ENCODE results near the gene AFF1. TPM values are rescaled to one million over a fixed set of nuclear protein-coding genes. Genes with fewer than 3 reads are reported as not detected.

Gene AFF1
- total RNA-seq, 2 experiments from 2014 or later = 50.3 to 51.2 TPM

DNA sequence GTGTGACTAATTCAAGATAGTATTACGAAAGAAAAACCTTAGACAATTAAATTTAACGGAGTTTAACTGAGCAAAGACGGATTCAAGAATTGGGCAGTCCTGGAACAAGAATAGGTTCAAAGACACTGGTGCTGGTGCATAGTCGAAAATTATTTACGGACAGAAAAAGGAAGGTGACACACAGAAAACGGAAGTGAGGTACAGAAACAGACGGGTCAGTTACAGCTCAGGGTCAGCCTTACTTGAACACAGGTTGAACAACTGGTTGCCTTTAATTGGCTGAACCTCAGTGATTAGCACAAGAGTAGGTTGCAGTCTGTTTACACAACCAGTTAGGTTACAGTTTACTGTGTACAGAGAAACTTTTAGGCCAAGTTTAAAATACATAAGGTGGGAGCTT lies 254.1 kb downstream of the AFF1 start:
- intact Hi-C loops (cut with DNase I, micrococcal nuclease) = no loop called here
- no peak overlapping the region for H3K27ac ChIP-seq (ENCODE audit: low read depth in 1 of 2, low read length in 2 of 2)
- CTCF ChIA-PET = interaction anchor here (0.9 kb wide), 1 partner anchor 18 kb away, joined by 4 read pairs; no protein-coding TSS in a partner anchor
- peaks cover 4% of the 10 kb centered on the region for H3K36me3 Mint-ChIP-seq (ENCODE audit: low read depth)
- DNase-seq = no peak
- TF ChIP-seq, protein P1, sequence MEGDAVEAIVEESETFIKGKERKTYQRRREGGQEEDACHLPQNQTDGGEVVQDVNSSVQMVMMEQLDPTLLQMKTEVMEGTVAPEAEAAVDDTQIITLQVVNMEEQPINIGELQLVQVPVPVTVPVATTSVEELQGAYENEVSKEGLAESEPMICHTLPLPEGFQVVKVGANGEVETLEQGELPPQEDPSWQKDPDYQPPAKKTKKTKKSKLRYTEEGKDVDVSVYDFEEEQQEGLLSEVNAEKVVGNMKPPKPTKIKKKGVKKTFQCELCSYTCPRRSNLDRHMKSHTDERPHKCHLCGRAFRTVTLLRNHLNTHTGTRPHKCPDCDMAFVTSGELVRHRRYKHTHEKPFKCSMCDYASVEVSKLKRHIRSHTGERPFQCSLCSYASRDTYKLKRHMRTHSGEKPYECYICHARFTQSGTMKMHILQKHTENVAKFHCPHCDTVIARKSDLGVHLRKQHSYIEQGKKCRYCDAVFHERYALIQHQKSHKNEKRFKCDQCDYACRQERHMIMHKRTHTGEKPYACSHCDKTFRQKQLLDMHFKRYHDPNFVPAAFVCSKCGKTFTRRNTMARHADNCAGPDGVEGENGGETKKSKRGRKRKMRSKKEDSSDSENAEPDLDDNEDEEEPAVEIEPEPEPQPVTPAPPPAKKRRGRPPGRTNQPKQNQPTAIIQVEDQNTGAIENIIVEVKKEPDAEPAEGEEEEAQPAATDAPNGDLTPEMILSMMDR (IDR thresholded peaks at IDR 0.05) = no peak
- POLR2A ChIA-PET = no interaction called here
- H3K4me3 ChIP-seq (ENCODE audit: low read length) = no peak overlapping the region
- no peak overlapping the region for H3K27ac Mint-ChIP-seq
- no peaks in the 10 kb centered on the region for H3K9me3 Mint-ChIP-seq
- H3K4me1 Mint-ChIP-seq (ENCODE audit: low read depth) = no peaks in the 10 kb centered on the region
- no peaks in the 10 kb centered on the region for H3K36me3 ChIP-seq (ENCODE audit: insufficient read depth, low read length)
- no peaks in the 10 kb centered on the region for H3K27me3 ChIP-seq (ENCODE audit: control insufficient read depth in 1 of 2, insufficient read depth in 2 of 2, low read length in 2 of 2)
- no peak overlapping the region for H3K4me3 Mint-ChIP-seq
- no peaks in the 10 kb centered on the region for H3K9me3 ChIP-seq (ENCODE audit: control insufficient read depth in 1 of 2, insufficient read depth in 1 of 2, low read length in 2 of 2)
- no peaks in the 10 kb centered on the region for H3K4me1 ChIP-seq (ENCODE audit: insufficient read depth, low read length)
- H3K27me3 Mint-ChIP-seq = no peaks in the 10 kb centered on the region
- ATAC-seq (ENCODE audit: poor library complexity) = no peak

Other genes starting within 250 kb of the AFF1 start
- gene SLC10A6, start 85.6 kb upstream of the AFF1 start, total RNA-seq = not detected
- not detected for gene C4orf36, start 42.6 kb upstream of the AFF1 start, total RNA-seq

Data from CD4-positive, alpha-beta T cell (primary cell).